Fibroblast of skin of left quadriceps (primary cell): Measurements from ENCODE around the gene ZNF451.
"Not testable (repeated sequence)": the region's sequence is repeated elsewhere in the genome, so short reads cannot be mapped to it uniquely, and the experiment has no call there.

Source experiments
- DNase-seq, 2 experiments: peaks; one replicate each; pipeline ENCODE4 v3.0.0-alpha.2; 2013; ENCODE audit warnings: low read depth in 2 of 2

ZNF451 gene, protein sequence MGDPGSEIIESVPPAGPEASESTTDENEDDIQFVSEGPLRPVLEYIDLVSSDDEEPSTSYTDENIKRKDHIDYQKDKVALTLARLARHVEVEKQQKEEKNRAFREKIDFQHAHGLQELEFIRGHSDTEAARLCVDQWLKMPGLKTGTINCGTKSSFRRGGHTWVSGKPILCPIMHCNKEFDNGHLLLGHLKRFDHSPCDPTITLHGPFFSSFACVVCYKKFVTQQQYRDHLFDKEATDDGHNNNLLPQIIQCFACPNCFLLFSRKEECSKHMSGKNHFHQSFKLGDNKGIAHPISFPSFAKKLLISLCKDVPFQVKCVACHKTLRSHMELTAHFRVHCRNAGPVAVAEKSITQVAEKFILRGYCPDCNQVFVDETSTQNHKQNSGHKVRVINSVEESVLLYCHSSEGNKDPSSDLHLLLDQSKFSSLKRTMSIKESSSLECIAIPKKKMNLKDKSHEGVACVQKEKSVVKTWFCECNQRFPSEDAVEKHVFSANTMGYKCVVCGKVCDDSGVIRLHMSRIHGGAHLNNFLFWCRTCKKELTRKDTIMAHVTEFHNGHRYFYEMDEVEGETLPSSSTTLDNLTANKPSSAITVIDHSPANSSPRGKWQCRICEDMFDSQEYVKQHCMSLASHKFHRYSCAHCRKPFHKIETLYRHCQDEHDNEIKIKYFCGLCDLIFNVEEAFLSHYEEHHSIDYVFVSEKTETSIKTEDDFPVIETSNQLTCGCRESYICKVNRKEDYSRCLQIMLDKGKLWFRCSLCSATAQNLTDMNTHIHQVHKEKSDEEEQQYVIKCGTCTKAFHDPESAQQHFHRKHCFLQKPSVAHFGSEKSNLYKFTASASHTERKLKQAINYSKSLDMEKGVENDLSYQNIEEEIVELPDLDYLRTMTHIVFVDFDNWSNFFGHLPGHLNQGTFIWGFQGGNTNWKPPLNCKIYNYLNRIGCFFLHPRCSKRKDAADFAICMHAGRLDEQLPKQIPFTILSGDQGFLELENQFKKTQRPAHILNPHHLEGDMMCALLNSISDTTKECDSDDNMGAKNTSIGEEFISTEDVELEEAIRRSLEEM

DNA sequence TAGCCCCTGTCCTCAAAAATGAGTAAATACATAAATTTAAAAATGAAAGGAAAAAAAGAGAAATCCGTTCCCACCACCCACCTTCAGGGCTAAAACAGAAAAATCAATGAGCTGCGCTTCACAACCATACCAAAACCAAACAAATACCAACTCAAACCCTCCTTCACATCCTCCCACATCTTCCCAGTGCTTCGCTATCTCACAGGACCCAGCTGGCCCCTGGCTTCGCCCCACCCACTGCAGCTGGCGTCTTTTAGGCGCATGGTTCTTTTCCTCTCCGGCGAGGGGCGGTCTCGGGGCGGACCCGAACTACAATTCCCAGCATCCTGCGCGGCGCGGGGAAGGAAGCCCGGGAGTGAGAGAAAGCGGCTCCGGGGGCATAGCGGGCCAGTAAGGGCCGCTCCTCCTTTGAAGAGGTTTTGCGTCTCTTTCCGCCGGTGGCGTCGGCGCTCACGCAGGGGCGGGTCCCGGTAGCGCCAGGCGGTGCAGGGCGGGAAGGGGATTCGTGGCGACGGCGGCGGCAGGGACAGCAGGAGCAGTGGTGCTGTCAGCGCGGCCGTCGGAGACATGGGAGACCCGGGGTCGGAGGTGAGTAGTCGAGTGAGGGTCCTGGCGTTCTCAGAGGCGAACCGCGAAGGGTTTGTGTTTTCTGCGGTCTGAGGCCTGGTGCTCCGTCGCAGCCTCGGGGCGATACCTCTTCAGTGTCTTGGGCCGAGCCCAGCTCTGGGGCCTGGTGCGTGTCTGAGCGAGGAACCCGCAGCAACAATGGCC lies at the start of gene ZNF451:
Gene ZNF451 (plus strand): TSS at position 502 of the 771 bp plus-strand sequence. CDS start 66 bp downstream, at position 568.
- peak; percentile 94 for DNase-seq

DNA sequence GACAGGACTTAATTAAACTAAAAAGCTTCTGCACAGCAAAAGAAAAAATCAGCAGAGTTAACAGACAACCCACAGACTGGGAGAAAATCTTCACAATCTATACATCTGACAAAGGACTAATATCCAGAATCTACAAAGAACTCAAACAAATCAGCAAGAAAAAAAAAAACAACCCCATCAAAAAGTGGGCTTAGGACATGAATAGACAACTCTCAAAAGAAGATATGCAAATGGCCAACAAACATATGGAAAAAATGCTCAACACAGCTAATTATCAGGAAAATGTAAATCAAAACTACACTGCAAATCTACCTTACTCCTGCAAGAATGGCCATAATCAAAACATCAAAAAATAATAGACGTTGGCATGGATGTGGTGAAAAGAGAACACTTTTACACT lies 45.9 kb upstream of the ZNF451 start:
- DNase-seq: not testable (repeated sequence)

DNA sequence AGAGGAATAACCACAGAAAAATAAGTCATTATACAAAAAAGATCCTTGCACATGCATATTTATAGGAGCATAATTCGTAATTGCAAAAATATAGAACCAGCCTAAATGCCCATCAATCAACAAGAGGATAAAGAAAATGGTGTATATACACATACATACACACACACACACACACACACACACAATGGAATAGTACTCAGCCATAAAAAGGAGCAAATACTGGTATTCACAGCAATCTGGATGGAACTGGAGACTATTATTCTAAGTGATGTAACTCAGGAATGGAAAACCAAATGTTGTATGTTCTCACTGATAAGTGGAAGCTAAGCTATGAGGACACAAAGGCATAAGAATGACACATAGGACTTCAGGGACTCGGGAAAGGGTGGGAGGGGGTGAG lies 45.4 kb upstream of the ZNF451 start:
- DNase-seq: no peak

DNA sequence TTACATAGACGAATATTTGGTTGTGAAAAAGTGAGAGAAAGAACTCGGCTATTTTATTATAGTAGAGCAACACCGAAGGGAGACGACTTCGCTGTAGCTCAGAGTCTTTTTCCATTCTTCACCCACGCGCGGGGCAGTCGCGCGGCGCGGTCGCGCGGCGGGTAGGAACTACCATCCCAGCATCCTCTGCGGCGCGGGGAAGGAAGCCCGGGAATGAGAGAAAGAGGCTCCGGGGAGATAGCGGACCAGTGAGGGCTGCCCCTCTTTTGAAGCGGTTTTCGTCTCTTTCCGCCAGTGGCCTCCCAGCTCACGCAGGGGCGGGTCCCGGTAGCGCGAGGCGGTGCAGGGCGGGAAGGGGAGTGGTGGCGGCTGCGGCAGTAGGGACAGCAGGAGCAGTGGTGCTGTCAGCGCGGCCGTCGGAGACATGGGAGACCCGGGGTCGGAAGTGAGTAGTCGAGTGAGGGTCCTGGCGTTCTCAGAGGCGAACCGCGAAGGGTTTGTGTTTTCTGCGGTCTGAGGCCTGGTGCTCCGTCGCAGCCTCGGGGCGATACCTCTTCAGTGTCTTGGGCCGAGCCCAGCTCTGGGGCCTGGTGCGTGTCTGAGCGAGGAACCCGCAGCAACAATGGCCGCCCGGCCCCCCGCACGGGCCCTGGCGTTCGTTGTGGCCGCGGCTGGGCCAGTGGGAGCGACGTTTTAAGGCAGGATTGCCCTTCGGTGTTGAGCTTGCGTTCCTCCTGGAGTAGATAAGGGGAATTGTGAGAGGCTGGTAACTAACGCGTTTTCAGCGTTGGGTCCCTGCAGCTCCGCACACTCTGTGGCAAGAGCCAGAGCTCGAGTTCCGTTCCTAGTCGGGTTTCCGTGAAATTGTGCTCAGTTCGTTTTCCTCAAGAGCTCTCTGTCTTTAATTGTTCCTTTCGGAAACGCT lies 43.4 kb upstream of the ZNF451 start, which contains the start of gene KIAA1586:
Gene KIAA1586 (plus strand): TSS at position 362 of the 925 bp plus-strand sequence. CDS start 63 bp downstream, at position 425.
- DNase-seq: peak; percentile 66 to 73

DNA sequence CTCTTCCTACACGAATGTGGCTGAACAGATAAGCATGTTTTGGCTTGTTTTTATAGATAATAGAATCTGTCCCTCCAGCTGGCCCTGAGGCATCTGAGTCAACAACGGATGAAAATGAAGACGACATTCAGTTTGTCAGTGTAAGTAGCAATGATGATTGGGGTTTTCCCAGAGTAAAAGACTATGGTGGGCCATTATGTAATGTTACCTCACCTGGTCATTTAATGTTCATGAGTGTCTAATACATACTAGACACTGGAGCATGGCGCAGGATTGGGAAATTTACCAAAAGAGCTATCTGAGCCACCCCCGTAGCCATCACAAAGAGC lies 42.8 kb upstream of the ZNF451 start:
- DNase-seq: not testable (repeated sequence)

DNA sequence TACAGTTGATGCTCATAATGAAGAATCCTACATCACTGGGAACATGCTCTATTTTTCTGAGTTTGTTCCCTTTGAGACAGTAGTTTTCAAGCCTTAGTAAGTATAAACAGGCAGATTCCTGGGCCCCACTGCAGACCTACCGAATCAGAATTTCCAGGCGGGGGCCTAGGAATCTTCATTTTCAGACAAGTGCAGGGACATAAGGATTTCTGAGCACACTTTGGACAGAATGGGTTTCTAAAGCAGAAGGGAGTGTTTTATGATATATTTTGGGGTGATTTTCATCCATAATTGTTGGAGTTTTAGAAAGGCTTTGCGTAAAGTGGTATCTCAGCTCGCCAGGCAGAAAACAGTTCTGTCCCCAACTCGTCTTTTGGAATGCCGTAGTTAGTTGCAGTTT lies 42.1 kb upstream of the ZNF451 start:
- DNase-seq: not testable (repeated sequence)

DNA sequence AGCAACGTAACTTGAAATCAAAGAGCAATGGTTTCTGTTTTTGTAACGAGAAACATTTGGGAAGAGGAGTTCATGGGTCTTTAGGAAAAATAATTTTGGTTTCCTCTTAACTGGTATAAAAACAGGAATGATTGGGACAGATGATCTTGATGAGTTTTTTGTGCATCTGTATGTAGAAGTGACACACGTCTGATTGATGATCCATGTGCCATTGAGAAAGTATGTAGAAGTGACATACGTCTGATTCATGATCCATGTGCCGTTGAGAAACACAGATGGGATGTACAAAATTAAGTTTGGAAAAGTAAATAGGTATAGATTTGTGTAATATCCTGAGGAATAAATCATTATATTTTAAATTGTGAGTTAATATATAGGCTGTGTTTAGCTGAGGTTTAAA lies 41.4 kb upstream of the ZNF451 start:
- DNase-seq: no peak

DNA sequence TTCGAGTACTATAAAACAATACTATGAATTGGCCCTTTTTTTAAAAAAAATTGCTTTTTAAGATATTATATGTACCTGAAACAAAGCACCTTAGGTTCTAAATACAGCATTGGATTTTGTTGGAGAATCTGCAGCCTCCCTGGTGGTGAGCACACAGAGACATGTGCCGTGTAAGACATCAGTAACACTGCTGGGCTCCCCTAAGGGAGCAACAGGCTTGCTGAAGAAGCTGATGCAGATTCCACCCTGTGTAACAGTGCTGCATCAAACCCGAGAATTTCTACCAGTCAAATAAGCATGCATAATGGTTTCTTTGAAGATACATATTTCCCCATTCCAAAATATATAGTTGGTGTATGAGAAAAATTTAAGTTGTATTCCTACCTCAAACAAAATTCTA lies 26.1 kb upstream of the ZNF451 start:
- DNase-seq: no peak

DNA sequence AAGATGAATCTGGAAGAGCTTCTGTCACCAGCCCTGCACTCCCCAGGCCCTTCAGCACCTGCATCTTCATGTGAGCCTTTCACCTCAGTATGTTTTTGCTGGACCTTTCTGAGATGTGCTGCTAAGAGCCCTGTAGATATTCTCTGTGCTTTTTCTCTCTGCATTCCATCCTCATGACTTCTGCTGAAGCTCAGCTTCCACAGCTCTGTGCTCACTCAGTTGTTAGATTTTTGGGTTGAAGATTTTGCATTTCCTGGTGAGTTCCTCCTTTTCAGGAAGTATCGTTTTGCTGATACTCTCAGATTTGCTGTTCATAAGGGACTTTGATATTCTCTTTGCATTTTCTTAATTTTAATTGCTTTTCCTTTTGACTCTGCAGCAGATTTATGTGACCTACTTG lies 25.2 kb upstream of the ZNF451 start:
- DNase-seq: no peak

DNA sequence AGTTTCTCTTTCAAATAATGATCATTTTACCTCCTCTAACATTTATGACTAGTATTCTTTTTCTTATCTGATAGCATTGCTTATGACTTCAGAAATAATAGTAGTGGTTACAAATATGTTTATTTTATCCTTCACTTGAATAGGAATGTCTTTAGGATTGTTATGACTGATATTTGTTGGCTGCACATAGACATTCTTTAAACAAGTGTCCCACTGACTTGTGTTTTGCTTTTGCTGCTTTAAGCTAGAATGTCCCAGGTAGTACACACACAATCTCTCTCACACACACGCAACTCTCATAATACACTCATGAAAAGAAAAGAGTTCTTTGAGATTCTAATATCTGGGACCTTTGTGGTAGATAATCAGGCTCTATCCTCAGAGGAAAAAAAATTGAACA lies 21.9 kb upstream of the ZNF451 start:
- DNase-seq: no peak

DNA sequence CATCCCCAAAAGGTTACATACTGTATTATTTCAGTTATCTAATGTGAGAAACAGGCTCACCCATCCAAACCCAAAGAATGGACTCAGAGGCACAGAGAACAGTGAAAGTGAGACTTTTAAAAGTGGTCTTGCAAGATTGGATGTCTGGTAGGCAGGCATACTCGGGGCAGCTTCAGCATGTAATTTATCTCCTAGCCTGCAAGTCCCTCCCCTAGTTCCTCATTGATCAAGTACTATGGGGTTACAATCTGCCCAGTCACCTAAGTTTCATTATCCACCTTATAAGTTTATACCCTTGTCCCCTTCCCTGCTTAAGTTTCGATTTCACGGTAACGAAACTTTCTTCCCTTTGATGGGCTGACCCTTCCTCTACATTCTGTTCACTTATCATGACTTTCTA lies 20.8 kb upstream of the ZNF451 start:
- DNase-seq: no peak

DNA sequence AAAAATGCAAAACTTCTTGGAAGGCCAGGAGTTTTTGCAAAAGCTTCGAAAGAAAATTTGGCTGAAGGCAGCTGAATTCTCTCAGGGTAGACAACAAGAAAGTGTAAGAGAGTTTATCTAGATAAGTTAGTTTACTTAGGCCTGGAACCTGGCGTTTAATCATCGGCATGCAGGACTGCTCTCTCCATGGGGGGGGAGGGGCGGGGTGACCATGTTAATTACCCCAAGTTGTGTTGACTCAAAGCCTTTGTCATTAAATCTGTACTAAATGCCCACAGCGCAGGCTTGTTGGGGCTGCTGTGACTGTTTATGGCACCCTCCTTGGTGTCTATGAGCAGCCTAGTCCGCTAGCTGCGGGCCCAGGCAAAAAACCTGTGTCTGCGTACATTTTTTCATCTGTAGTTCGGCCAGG lies 20.1 kb upstream of the ZNF451 start:
- no peak for DNase-seq

DNA sequence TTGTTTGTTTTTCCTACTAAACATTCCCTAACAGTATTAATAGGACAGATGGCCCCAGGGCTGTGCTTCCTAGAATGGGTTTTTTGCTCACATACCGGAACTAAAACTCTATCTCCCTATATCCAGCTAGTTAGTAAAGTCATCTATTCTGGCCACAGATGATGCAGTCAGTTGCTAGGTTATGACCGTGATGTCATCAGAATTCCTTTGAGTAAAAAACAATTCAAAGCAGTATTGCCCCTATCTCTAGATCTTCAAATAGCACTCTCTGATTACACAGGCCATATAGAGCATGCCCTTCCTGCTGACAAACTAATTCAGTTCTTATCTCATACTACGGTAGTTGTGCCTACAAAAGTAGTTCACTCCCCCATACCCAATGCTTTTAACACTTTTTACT lies 17.9 kb upstream of the ZNF451 start:
- no peak for DNase-seq

DNA sequence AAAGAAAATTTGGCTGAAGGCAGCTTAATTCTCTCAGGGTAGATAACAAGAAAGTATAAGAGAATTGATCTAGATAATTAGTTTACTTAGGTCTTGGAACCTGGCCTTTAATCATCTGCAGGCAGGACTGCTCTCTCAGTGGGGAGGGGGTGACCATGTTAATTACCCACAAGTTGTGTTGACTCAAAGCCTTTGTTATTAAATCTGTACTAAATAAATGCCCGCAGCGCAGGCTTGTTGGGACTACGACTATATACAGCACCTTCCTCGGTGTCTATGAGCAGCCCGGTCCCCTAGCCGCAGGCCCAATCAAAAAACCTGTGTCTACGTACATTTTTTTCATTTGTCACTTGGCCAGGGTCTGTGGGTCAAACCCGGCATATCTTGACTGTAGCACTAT lies 15.6 kb upstream of the ZNF451 start:
- no peak for DNase-seq

DNA sequence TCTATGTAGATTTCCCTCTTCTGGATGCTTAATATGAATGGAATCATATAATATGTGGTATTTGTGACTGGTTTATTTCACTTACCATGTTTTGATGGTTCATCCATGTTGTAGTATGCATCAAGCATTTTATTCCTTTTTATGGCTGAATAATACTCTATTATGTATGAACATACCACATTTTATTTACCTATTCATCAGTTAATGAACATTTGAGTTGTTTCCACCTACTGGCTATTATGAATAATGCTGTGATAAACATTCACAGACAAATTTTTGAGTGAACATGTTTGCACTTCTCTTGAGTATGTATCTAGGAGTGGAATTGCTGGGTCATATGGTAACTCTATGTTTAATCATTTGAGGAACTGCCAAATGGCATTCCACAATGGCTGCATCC lies 14.9 kb upstream of the ZNF451 start:
- no peak for DNase-seq

DNA sequence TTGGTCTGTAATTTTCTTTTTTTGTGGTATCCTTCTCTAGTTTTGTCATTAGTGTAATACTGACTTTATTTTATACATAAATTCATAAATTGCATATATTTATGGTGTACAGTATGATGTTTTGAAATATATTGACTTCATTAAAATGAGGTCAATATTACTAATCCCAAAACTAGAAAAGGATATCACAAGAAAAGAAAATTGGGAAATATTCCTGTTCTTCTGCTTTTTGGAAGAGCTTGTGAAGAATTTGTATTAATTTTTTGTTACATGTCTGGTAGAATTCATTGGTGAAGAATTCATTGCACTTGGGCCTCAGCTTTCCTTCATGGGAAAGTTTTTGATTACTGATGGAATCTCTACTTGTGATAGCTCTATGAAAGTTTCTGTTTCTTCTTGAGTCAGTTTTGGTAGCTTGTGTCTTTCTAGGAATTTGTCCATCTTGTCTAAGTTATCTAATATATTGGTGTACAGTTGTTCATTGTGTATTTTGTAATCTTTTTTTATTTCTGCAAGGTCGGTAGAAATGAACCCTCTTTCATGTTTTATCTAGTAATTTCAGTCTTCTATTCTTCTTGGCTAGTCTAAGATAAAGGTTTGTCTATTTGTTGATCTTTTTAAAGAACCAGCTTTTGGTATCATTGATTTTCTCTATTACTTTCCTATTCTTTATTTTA lies 11.3 kb upstream of the ZNF451 start:
- DNase-seq: no peak

DNA sequence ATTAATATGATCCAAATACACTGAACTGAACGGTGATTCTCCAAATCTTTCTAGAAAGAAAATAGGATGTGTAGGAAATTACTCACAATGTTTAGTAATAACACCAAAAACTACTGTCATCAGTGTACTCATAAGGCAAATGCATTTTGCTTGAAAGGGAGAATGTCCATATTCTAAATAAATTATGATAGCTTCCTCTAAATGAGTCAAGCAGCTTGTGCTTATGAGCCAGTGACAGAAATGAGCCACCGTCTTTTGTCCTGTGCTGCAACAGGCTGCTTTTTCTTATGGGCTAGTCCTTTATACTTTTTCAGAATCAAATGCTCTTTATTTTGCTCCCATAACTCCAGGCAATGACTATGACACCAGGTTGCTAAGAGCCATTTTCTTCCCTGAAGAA lies 4.5 kb upstream of the ZNF451 start:
- DNase-seq: no peak

DNA sequence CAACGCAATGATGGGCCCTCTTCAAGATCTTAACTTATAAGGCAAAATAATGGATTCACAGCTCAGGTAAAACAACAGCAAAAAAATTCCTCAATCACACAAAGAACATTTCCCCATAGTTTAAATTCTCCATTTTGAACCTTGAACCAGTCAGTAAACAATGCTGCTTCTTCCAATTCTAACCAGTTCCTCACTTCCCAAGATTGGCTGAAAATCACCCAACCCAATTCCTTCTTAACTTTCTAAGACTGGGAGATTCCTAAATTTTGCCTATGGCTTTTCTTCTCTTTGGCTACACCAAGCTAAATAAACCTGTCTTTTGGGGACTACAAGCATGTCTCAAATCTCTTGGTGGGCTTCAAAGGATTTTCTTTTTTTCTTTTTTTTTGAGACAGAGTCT lies 3.1 kb upstream of the ZNF451 start:
- DNase-seq: no peak

DNA sequence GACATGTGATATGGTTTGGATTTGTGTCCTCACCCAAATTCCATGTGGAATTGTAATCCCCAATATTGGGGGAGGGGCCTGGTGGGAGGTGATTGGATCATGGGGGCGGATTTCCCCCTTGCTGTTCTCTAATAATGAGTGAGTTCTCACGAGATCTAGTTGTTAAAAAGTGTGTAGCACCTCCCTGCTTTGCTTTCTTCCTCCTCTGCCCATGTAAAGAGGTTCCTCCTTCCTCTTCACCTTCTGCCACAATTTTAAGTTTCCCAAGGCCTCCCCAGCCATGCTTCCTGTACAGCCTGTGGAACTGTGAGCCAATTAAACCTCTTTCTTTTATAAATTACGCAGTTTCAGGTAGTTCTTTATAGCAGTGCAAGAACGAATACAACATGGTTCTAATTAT lies 2.1 kb upstream of the ZNF451 start:
- no peak for DNase-seq

DNA sequence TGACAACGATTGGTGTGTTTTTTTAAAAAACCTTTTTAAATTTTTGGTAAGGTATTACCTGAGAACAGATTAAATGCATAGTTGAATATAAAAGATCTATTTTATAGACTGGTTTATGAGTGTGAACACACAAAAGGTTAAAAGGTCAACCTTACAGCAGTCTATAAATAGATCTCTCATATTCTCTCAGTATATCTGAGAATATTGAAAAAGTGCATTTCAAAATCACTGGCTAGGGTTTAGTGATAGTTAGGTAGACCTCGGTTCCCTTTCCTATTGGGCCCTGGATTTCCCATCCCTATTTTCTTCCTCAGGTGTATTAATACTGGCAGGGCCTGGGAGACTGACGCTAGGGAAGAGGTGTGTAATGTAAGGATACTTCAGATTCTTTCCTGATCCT lies 723 bp upstream of the ZNF451 start:
- DNase-seq: no peak
